Retinal pigment epithelial cell (primary cell): ENCODE measurements around the gene RSU1.
"Not testable (repeated sequence)": the region's sequence is repeated elsewhere in the genome, so short reads cannot be mapped to it uniquely, and the experiment has no call there.

ENCODE experiments used
- DNase-seq: peaks from one replicate; pipeline ENCODE4 v3.0.0-alpha.2; 2010; ENCODE audit warnings: low read depth
- H3K4me3 ChIP-seq: 2 replicates; pipeline ENCODE4 v1.5.1; 2011; ENCODE audit warnings: mild to moderate bottlenecking, low read length, control low read depth, moderate library complexity
- TF ChIP-seq, protein P1 (sequence below): conservative IDR thresholded peaks from 2 replicates; pipeline ENCODE4 v1.5.1; 2011; ENCODE audit warnings: low read depth, low read length, control low read depth, inconsistent platforms

Gene RSU1

GRCh38 chr10:16765509-16766375 lies 51.5 kb downstream of the RSU1 start:
- H3K4me3 ChIP-seq: no peak overlapping the region
- TF ChIP-seq, protein P1, sequence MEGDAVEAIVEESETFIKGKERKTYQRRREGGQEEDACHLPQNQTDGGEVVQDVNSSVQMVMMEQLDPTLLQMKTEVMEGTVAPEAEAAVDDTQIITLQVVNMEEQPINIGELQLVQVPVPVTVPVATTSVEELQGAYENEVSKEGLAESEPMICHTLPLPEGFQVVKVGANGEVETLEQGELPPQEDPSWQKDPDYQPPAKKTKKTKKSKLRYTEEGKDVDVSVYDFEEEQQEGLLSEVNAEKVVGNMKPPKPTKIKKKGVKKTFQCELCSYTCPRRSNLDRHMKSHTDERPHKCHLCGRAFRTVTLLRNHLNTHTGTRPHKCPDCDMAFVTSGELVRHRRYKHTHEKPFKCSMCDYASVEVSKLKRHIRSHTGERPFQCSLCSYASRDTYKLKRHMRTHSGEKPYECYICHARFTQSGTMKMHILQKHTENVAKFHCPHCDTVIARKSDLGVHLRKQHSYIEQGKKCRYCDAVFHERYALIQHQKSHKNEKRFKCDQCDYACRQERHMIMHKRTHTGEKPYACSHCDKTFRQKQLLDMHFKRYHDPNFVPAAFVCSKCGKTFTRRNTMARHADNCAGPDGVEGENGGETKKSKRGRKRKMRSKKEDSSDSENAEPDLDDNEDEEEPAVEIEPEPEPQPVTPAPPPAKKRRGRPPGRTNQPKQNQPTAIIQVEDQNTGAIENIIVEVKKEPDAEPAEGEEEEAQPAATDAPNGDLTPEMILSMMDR: no peak
- DNase-seq: no peak

- no peak for DNase-seq
- H3K4me3 ChIP-seq: no peak overlapping the region
- TF ChIP-seq, protein P1: no peak
Measured at GRCh38 chr10:16761300-16761699, 55.9 kb downstream of the RSU1 start.

DNA sequence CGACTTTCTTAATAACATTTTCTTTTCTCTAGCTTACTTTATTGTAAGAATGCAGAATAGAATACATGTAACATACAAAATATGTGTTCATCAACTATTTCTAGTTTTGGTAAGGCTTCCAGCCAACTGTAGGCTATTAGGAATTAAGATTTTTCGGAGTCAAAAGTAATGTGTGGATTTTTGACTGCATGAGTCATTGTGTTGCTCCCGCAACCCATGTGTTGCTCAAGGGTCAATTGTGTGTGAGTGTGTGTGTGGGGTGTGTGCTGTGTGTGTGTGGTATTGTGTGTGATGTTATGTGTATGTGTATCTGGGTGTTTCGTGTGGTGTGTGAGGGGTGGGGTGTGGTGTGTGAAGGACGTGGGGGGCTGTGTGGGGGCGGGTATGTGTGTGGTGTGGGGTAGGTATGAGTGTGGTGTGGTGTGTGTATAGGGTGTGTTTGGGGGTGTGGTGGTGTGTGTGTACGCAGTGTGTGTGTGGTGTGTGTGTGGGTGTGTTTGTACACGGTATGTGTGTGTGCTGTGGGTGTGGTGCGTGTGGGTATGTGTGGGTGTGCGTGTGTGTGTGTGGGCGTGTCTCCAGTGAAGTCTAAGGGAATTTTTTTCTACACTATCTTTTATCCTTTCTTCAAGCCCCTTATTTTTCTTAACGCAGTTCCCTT lies 60.5 kb downstream of the RSU1 start:
- no peak for DNase-seq
- no peak overlapping the region for H3K4me3 ChIP-seq
- TF ChIP-seq, protein P1: no peak

- DNase-seq: no peak
- H3K4me3 ChIP-seq: no peak overlapping the region
- TF ChIP-seq, protein P1: no peak
Measured at GRCh38 chr10:16754765-16755164, 62.5 kb downstream of the RSU1 start.

- not testable (repeated sequence) for DNase-seq, H3K4me3 ChIP-seq
Measured at GRCh38 chr10:16752849-16753248, 64.4 kb downstream of the RSU1 start.

GRCh38 chr10:16752099-16752498 lies 65.1 kb downstream of the RSU1 start:
- TF ChIP-seq, protein P1: no peak
- H3K4me3 ChIP-seq: no peak overlapping the region
- DNase-seq: peak; percentile 31

GRCh38 chr10:16751244-16751643 lies 66.0 kb downstream of the RSU1 start:
- no peak overlapping the region for H3K4me3 ChIP-seq
- DNase-seq: no peak
- TF ChIP-seq, protein P1: no peak
